Mononuclear cell (primary cell): ENCODE results near the gene POM121. TPM values are rescaled to one million over a fixed set of nuclear protein-coding genes. Genes with fewer than 3 reads are reported as not detected.
"Not testable (repeated sequence)": the region's sequence is repeated elsewhere in the genome, so short reads cannot be mapped to it uniquely, and the experiment has no call there.

Experiments used
- H3K27me3 ChIP-seq: 2 replicates; pipeline ENCODE4 v1.6.0; 2011; ENCODE audit warnings: low read length, control low read depth; ENCODE audit not compliant: insufficient read depth
- H3K4me1 ChIP-seq: 2 replicates; pipeline ENCODE4 v1.5.1; 2011; ENCODE audit warnings: mild to moderate bottlenecking, low read length, control low read depth; ENCODE audit not compliant: insufficient read depth
- H3K4me3 ChIP-seq: 2 replicates; pipeline ENCODE4 v1.5.1; 2011; ENCODE audit warnings: mild to moderate bottlenecking, low read length, moderate library complexity
- H3K9me3 ChIP-seq: 2 replicates; pipeline ENCODE4 v1.5.1; 2011; ENCODE audit warnings: low read depth, mild to moderate bottlenecking, control low read depth, low read length
- total RNA-seq: library from RNA; depleted of rRNA; stranded (reverse); fragments of >200 nt; gene quantifications from one replicate; pipeline ENCODE4 v1.2.3, GENCODE V29; 2012

Gene POM121
- total RNA-seq, 1 donor, result 17.4 TPM

- not testable (repeated sequence) for H3K9me3 ChIP-seq, H3K27me3 ChIP-seq, H3K4me3 ChIP-seq
- peaks cover 10% of the 10 kb centered on the region for H3K4me1 ChIP-seq
These were observed 17.3 kb downstream of the POM121 start for GRCh38 chr7:72942022-72942705.

GRCh38 chr7:72942956-72943355 lies 18.1 kb downstream of the POM121 start:
- H3K4me1 ChIP-seq, H3K27me3 ChIP-seq, H3K9me3 ChIP-seq, H3K4me3 ChIP-seq: not testable (repeated sequence)

- not testable (repeated sequence) for H3K4me3 ChIP-seq, H3K27me3 ChIP-seq, H3K4me1 ChIP-seq, H3K9me3 ChIP-seq
These were observed 20.0 kb downstream of the POM121 start for GRCh38 chr7:72944937-72945336.

GRCh38 chr7:72945597-72945996 lies 20.7 kb downstream of the POM121 start:
- not testable (repeated sequence) for H3K4me1 ChIP-seq, H3K4me3 ChIP-seq, H3K27me3 ChIP-seq, H3K9me3 ChIP-seq

- H3K4me1 ChIP-seq, H3K4me3 ChIP-seq, H3K27me3 ChIP-seq, H3K9me3 ChIP-seq: not testable (repeated sequence)
These were observed 21.3 kb downstream of the POM121 start for GRCh38 chr7:72946130-72946745.

- not testable (repeated sequence) for H3K27me3 ChIP-seq, H3K4me3 ChIP-seq, H3K9me3 ChIP-seq, H3K4me1 ChIP-seq
These were observed 23.8 kb downstream of the POM121 start for GRCh38 chr7:72948714-72949113.

GRCh38 chr7:72949276-72949675 lies 24.4 kb downstream of the POM121 start:
- H3K27me3 ChIP-seq, result not testable (repeated sequence)

GRCh38 chr7:72949686-72950085 lies 24.8 kb downstream of the POM121 start:
- not testable (repeated sequence) for H3K4me3 ChIP-seq, H3K9me3 ChIP-seq, H3K27me3 ChIP-seq, H3K4me1 ChIP-seq

More at GRCh38 chr7:72949276-72949675, 24.4 kb downstream of the POM121 start:
- H3K4me3 ChIP-seq, H3K4me1 ChIP-seq, H3K9me3 ChIP-seq: not testable (repeated sequence)

- H3K4me3 ChIP-seq, H3K4me1 ChIP-seq, H3K9me3 ChIP-seq, H3K27me3 ChIP-seq: not testable (repeated sequence)
These were observed 25.5 kb downstream of the POM121 start for GRCh38 chr7:72950432-72950831.

- H3K4me3 ChIP-seq, H3K9me3 ChIP-seq, H3K27me3 ChIP-seq, H3K4me1 ChIP-seq: not testable (repeated sequence)
These were observed 29.1 kb downstream of the POM121 start for GRCh38 chr7:72953901-72954562.

GRCh38 chr7:72954563-72955198 lies 29.8 kb downstream of the POM121 start:
- not testable (repeated sequence) for H3K4me3 ChIP-seq

GRCh38 chr7:72960029-72960428 lies 35.1 kb downstream of the POM121 start:
- not testable (repeated sequence) for H3K9me3 ChIP-seq

More at GRCh38 chr7:72954563-72955198, 29.8 kb downstream of the POM121 start:
- not testable (repeated sequence) for H3K27me3 ChIP-seq, H3K9me3 ChIP-seq, H3K4me1 ChIP-seq

GRCh38 chr7:72960626-72961345 lies 35.9 kb downstream of the POM121 start:
- not testable (repeated sequence) for H3K4me1 ChIP-seq, H3K27me3 ChIP-seq, H3K9me3 ChIP-seq, H3K4me3 ChIP-seq

More at GRCh38 chr7:72960029-72960428, 35.1 kb downstream of the POM121 start:
- not testable (repeated sequence) for H3K4me1 ChIP-seq, H3K27me3 ChIP-seq, H3K4me3 ChIP-seq

- H3K4me1 ChIP-seq, H3K27me3 ChIP-seq, H3K9me3 ChIP-seq, H3K4me3 ChIP-seq: not testable (repeated sequence)
These were observed 36.4 kb downstream of the POM121 start for GRCh38 chr7:72961346-72961650.

GRCh38 chr7:72963056-72963455 lies 38.2 kb downstream of the POM121 start:
- H3K9me3 ChIP-seq, H3K4me3 ChIP-seq, H3K4me1 ChIP-seq, H3K27me3 ChIP-seq: not testable (repeated sequence)
